ENCODE data around the gene ABR. TPM values are rescaled to one million over a fixed set of nuclear protein-coding genes. Genes with fewer than 3 reads are reported as not detected.

The ABR gene
- total and polyA plus RNA-seq, 4 donors: 2.7 to 12.9 (median 6.8) TPM

- TF ChIP-seq REST (IDR thresholded peaks at IDR 0.05) (no peak), MAX (IDR thresholded peaks at IDR 0.05) (no peak), SP1 (IDR thresholded peaks at IDR 0.05) (no peak)
These were observed 53.5 kb downstream of the ABR start (continued) for GRCh38 chr17:1126250-1126797.

GRCh38 chr17:1125788-1126145 is 54.0 kb downstream of the ABR start:
- H3K9me3 ChIP-seq (ENCODE audit: control insufficient read depth in 4 of 4, low read length in 3 of 4): no peaks in the 10 kb centered on the region
- H3K4me3 ChIP-seq (ENCODE audit: low read depth in 1 of 3, low read length in 3 of 3): no peak overlapping the region
- no peak for DNase-seq (ENCODE audit: low spot score)
- 73% methylated on average over 11 of the region's 11 CpGs for WGBS
- peaks cover 0 to 22% (median 11%) of the 10 kb centered on the region in 4 donors for H3K4me1 ChIP-seq (ENCODE audit: control insufficient read depth in 4 of 4, insufficient read depth in 4 of 4, low read length in 3 of 4)
- no peak for TF ChIP-seq MAX (IDR thresholded peaks at IDR 0.05)
- no peak for TF ChIP-seq ZBTB33 (IDR thresholded peaks at IDR 0.05)
- no peak for TF ChIP-seq CTCF (IDR thresholded peaks at IDR 0.05; ENCODE audit: low read depth, low read length, missing input control)
- H3K9ac ChIP-seq (ENCODE audit: low read depth in 1 of 2, low read length in 2 of 2): no peak overlapping the region
- H3K36me3 ChIP-seq (ENCODE audit: control insufficient read depth in 4 of 4, insufficient read depth in 3 of 4, low read depth in 1 of 4, low read length in 3 of 4): peaks cover 0 to 2% (median 0%) of the 10 kb centered on the region in 4 donors
- H3K27ac ChIP-seq (ENCODE audit: low read depth in 1 of 2, low read length in 2 of 2): no peak overlapping the region
- no peaks in the 10 kb centered on the region for H3K27me3 ChIP-seq (ENCODE audit: control insufficient read depth in 4 of 4, insufficient read depth in 4 of 4, low read length in 3 of 4)

GRCh38 chr17:1124896-1125787 is 54.6 kb downstream of the ABR start:
- Histone ChIP-seq H3K9me3 (ENCODE audit: control insufficient read depth in 4 of 4, low read length in 3 of 4) (no peaks in the 10 kb centered on the region), H3K27ac (ENCODE audit: low read depth in 1 of 2, low read length in 2 of 2) (no peak overlapping the region), H3K36me3 (ENCODE audit: control insufficient read depth in 4 of 4, insufficient read depth in 3 of 4, low read depth in 1 of 4, low read length in 3 of 4) (peaks cover 0 to 2% (median 0%) of the 10 kb centered on the region in 4 donors), H3K27me3 (ENCODE audit: control insufficient read depth in 4 of 4, insufficient read depth in 4 of 4, low read length in 3 of 4) (no peaks in the 10 kb centered on the region), H3K4me1 (ENCODE audit: control insufficient read depth in 4 of 4, insufficient read depth in 4 of 4, low read length in 3 of 4) (peaks cover 0 to 22% (median 11%) of the 10 kb centered on the region in 4 donors), H3K4me3 (ENCODE audit: low read depth in 1 of 3, low read length in 3 of 3) (no peak overlapping the region), H3K9ac (ENCODE audit: low read depth in 1 of 2, low read length in 2 of 2) (no peak overlapping the region)
- 82% methylated on average over 53 of the region's 53 CpGs for WGBS
- DNase-seq (ENCODE audit: low spot score): no peak
- TF ChIP-seq JUND (IDR thresholded peaks at IDR 0.05) (no peak), NR2F2 (IDR thresholded peaks at IDR 0.05) (no peak), EGR1 (IDR thresholded peaks at IDR 0.05; ENCODE audit: low read depth in 2 of 2) (no peak)

Measured in liver (tissue), 9 donors.